Measurements from ENCODE around the gene CLEC9A.

GRCh38 chr12:9992296-9992695 is 38.2 kb upstream of the CLEC9A start:
- no peak for TF ChIP-seq CTCF (IDR thresholded peaks at IDR 0.05)
- TF ChIP-seq POLR2A (IDR thresholded peaks at IDR 0.05) = no peak
- TF ChIP-seq POLR2AphosphoS5 (IDR thresholded peaks at IDR 0.05) = no peak
- no peak for TF ChIP-seq EP300 (IDR thresholded peaks at IDR 0.05; ENCODE audit: low read depth)

All from transverse colon (tissue), 4 donors.